Naive thymus-derived CD8-positive, alpha-beta T cell (primary cell): ENCODE measurements around the gene IRF2. TPM values are rescaled to one million over a fixed set of nuclear protein-coding genes. Genes with fewer than 3 reads are reported as not detected.
"Not testable (repeated sequence)": the region's sequence is repeated elsewhere in the genome, so short reads cannot be mapped to it uniquely, and the experiment has no call there.

ENCODE experiments used
- ATAC-seq, 2 donors: fragments of 150-1000 bp; cut with Tn5 transposase in 1 of 2; sonication (Bioruptor Pico), chemical (Tn5 transposase) in 1 of 2; 1 replicate in 1 of 2; 2 replicates in 1 of 2; pipeline ENCODE4 v1.10.0; 2021; ENCODE audit warnings: mild to moderate bottlenecking in 2 of 2, moderate library complexity in 2 of 2
- POLR2A ChIA-PET: fragments of 350-600 bp; sonication (Branson Sonifier 250); formaldehyde crosslinking; loops from one replicate; lab custom pipeline; 2021; ENCODE audit warnings: antibody characterized with exemption; lab: Charles Lee
- DNase-seq, 10 donors: peaks; one replicate each; pipeline versions ENCODE4 v3.0.0 to v3.0.0-alpha.2; 2020 to 2022
- H3K27ac Mint-ChIP-seq, 10 donors: one replicate each; pipeline ENCODE4 v1.8.0; 2020 to 2022; ENCODE audit warnings: mild to moderate bottlenecking in 10 of 10, mixed read lengths in 10 of 10, moderate library complexity in 4 of 10, inconsistent platforms in 1 of 10
- H3K27me3 Mint-ChIP-seq, 5 donors: one replicate each; pipeline ENCODE4 v1.8.0; 2021 to 2022; ENCODE audit warnings: mixed read lengths in 5 of 5
- H3K36me3 Mint-ChIP-seq, 3 donors: one replicate each; pipeline ENCODE4 v1.8.0; 2020 to 2022; ENCODE audit warnings: mixed read lengths in 3 of 3, mild to moderate bottlenecking in 2 of 3, inconsistent platforms in 1 of 3
- H3K4me1 Mint-ChIP-seq, 4 donors: one replicate each; pipeline ENCODE4 v1.8.0; 2021 to 2022; ENCODE audit warnings: mixed read lengths in 4 of 4
- H3K4me3 Mint-ChIP-seq, 10 donors: one replicate each; pipeline ENCODE4 v1.8.0; 2020 to 2022; ENCODE audit warnings: mild to moderate bottlenecking in 10 of 10, mixed read lengths in 10 of 10, moderate library complexity in 6 of 10, inconsistent platforms in 1 of 10
- H3K9me3 Mint-ChIP-seq, 9 donors: one replicate each; pipeline ENCODE4 v1.8.0; 2020 to 2022; ENCODE audit warnings: mixed read lengths in 9 of 9, mild to moderate bottlenecking in 3 of 9, inconsistent platforms in 1 of 9, moderate library complexity in 1 of 9
- polyA plus RNA-seq, 3 donors: library from polyadenylated mRNA; unstranded; fragments of 300-500 nt; fragmentation: Illumina TruSeq; gene quantifications; one replicate each; pipeline ENCODE4 v1.2.3, GENCODE V29; 2021
- total RNA-seq, 8 experiments: library from RNA in 2 of 8; stranded (reverse) in 2 of 8; gene quantifications; one replicate each; pipeline ENCODE4 v1.2.3 and lab custom pipeline; 2021 to 2026

IRF2 gene
- total and polyA plus RNA-seq, 5 experiments from 2014 or later = 62.6 to 80.7 (median 77.1) TPM

GRCh38 chr4:184350964-184351363 is 123.4 kb downstream of the IRF2 start:
- Mint-ChIP-seq H3K9me3 (no peaks in the 10 kb centered on the region), H3K36me3 (no peaks in the 10 kb centered on the region), H3K27ac (no peak overlapping the region), H3K4me3 (no peak overlapping the region), H3K27me3 (peaks cover 0 to 4% (median 0%) of the 10 kb centered on the region in 5 donors), H3K4me1 (peaks cover 7 to 64% (median 19%) of the 10 kb centered on the region in 4 donors)
- DNase-seq = no peak
- no peak for ATAC-seq
- POLR2A ChIA-PET = no interaction called here

GRCh38 chr4:184350213-184350817 is 124.0 kb downstream of the IRF2 start:
- no peaks in the 10 kb centered on the region for H3K36me3 Mint-ChIP-seq
- DNase-seq (no peak), ATAC-seq (no peak)
- no peaks in the 10 kb centered on the region for H3K9me3 Mint-ChIP-seq
- no peak overlapping the region for H3K4me3 Mint-ChIP-seq
- peaks cover 7 to 68% (median 17%) of the 10 kb centered on the region in 4 donors for H3K4me1 Mint-ChIP-seq
- H3K27me3 Mint-ChIP-seq = peaks cover 0 to 4% (median 0%) of the 10 kb centered on the region in 5 donors
- H3K27ac Mint-ChIP-seq = no peak overlapping the region
- POLR2A ChIA-PET = interaction anchor here (0.6 kb wide), 1 partner anchor 20 kb away, joined by 4 read pairs; no protein-coding TSS in a partner anchor

GRCh38 chr4:184349283-184350039 is 124.9 kb downstream of the IRF2 start:
- Mint-ChIP-seq H3K27ac (no peak overlapping the region), H3K4me3 (peak overlapping the region in 1 of 10 donors; percentile 61), H3K27me3 (peaks cover 0 to 4% (median 0%) of the 10 kb centered on the region in 5 donors), H3K9me3 (no peaks in the 10 kb centered on the region), H3K36me3 (no peaks in the 10 kb centered on the region), H3K4me1 (peaks cover 7 to 68% (median 12%) of the 10 kb centered on the region in 4 donors)
- POLR2A ChIA-PET = no interaction called here
- no peak for ATAC-seq
- no peak for DNase-seq

GRCh38 chr4:184348311-184349233 is 125.8 kb downstream of the IRF2 start:
- POLR2A ChIA-PET = no interaction called here

GRCh38 chr4:184347251-184348239 is 126.8 kb downstream of the IRF2 start:
- Mint-ChIP-seq H3K4me3 (peak overlapping the region in 3 of 10 donors; percentile 38 to 83 (median 73)), H3K36me3 (no peaks in the 10 kb centered on the region), H3K9me3 (no peaks in the 10 kb centered on the region), H3K27me3 (peaks cover 0 to 4% (median 0%) of the 10 kb centered on the region in 5 donors), H3K4me1 (peaks cover 6 to 70% (median 14%) of the 10 kb centered on the region in 4 donors), H3K27ac (peak overlapping the region in 3 of 10 donors; percentile 3 to 78 (median 14))
- POLR2A ChIA-PET = no interaction called here
- DNase-seq = peak in 1 of 10 donors; percentile 13
- no peak for ATAC-seq

More at GRCh38 chr4:184348311-184349233, 125.8 kb downstream of the IRF2 start:
- no peak for DNase-seq
- Mint-ChIP-seq H3K9me3 (no peaks in the 10 kb centered on the region), H3K27ac (peak overlapping the region in 2 of 10 donors; percentile 17 to 23), H3K4me1 (peaks cover 6 to 71% (median 14%) of the 10 kb centered on the region in 4 donors), H3K27me3 (peaks cover 0 to 4% (median 0%) of the 10 kb centered on the region in 5 donors), H3K36me3 (no peaks in the 10 kb centered on the region), H3K4me3 (peak overlapping the region in 1 of 10 donors; percentile 61)
- no peak for ATAC-seq

- H3K4me3 Mint-ChIP-seq = peak overlapping the region in 1 of 10 donors; percentile 1
- ATAC-seq = no peak
- no peaks in the 10 kb centered on the region for H3K36me3 Mint-ChIP-seq
- H3K27me3 Mint-ChIP-seq = peaks cover 0 to 4% (median 0%) of the 10 kb centered on the region in 5 donors
- POLR2A ChIA-PET = no interaction called here
- no peak for DNase-seq
- peak overlapping the region in 1 of 10 donors; percentile 78 for H3K27ac Mint-ChIP-seq
- no peaks in the 10 kb centered on the region for H3K9me3 Mint-ChIP-seq
- peaks cover 6 to 74% (median 14%) of the 10 kb centered on the region in 4 donors for H3K4me1 Mint-ChIP-seq
These were observed 127.7 kb downstream of the IRF2 start for GRCh38 chr4:184346682-184347081.

GRCh38 chr4:184346273-184346672 is 128.1 kb downstream of the IRF2 start:
- peak overlapping the region in 1 of 10 donors; percentile 1 for H3K4me3 Mint-ChIP-seq
- peak overlapping the region in 1 of 10 donors; percentile 78 for H3K27ac Mint-ChIP-seq
- ATAC-seq, H3K36me3 Mint-ChIP-seq, POLR2A ChIA-PET, H3K27me3 Mint-ChIP-seq, DNase-seq, H3K9me3 Mint-ChIP-seq: not testable (repeated sequence)
- H3K4me1 Mint-ChIP-seq = peaks cover 6 to 78% (median 14%) of the 10 kb centered on the region in 4 donors

GRCh38 chr4:184345573-184345922 is 128.8 kb downstream of the IRF2 start:
- Mint-ChIP-seq H3K27ac (peak overlapping the region in 1 of 10 donors; percentile 57), H3K27me3 (peaks cover 0 to 4% (median 0%) of the 10 kb centered on the region in 5 donors), H3K9me3 (no peaks in the 10 kb centered on the region), H3K4me3 (no peak overlapping the region), H3K36me3 (no peaks in the 10 kb centered on the region), H3K4me1 (peaks cover 6 to 78% (median 14%) of the 10 kb centered on the region in 4 donors)
- ATAC-seq (no peak), DNase-seq (no peak)
- POLR2A ChIA-PET = no interaction called here

GRCh38 chr4:184344899-184345572 is 129.3 kb downstream of the IRF2 start:
- Mint-ChIP-seq H3K27ac (peak overlapping the region in 2 of 10 donors; percentile 57 to 72), H3K9me3 (no peaks in the 10 kb centered on the region), H3K4me1 (peaks cover 6 to 76% (median 14%) of the 10 kb centered on the region in 4 donors), H3K36me3 (no peaks in the 10 kb centered on the region), H3K27me3 (peaks cover 0 to 4% (median 0%) of the 10 kb centered on the region in 5 donors), H3K4me3 (peak overlapping the region in 2 of 10 donors; percentile 77 to 87)
- POLR2A ChIA-PET = no interaction called here
- ATAC-seq = no peak
- DNase-seq = no peak

GRCh38 chr4:184344435-184344834 is 129.9 kb downstream of the IRF2 start:
- Mint-ChIP-seq H3K9me3 (no peaks in the 10 kb centered on the region), H3K27ac (peak overlapping the region in 4 of 10 donors; percentile 13 to 75 (median 65)), H3K4me3 (peak overlapping the region; percentile 77 to 91 (median 86)), H3K36me3 (no peaks in the 10 kb centered on the region), H3K27me3 (peaks cover 0 to 4% (median 0%) of the 10 kb centered on the region in 5 donors), H3K4me1 (peaks cover 6 to 70% (median 14%) of the 10 kb centered on the region in 4 donors)
- POLR2A ChIA-PET = interaction anchor here (1.0 kb wide), 1 partner anchor 130 kb away, joined by 4 read pairs; the partner anchor contains the start of gene IRF2
- ATAC-seq = no peak
- no peak for DNase-seq
